ENCODE measurements around the gene NHS.

The NHS gene

DNA sequence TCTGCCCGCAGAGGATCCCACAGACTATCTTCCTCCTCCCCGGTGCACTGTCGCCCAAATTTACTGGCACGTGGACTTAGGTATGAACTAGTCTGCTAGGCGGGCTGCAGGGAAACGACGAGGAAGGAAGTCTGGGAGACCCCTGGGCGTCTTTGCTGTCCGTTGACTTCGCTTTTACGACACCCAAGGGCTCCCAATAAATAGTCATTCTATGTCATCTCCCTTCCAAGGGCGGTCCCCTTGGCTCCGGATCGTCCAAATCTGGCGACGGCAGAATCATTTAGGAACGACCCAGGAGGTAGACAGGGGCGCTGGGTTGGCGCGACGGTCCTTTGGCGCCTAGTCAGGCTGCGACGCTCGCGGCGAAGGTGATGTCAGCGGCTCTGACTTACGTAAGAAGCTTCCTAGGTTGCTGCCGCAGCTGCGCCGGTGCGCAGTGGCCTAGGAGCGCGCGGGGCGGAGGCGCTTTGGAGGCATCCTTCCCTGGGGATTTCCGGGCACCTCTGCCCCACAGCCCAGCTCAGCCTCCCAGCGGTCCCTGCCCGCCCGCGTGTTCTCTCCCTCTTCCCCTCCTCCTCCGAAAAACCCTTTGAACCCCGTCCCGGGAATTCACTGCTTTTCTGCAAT, 2.2 kb downstream of the NHS start:
- no peaks in the 10 kb centered on the region for H3K36me3 Mint-ChIP-seq (ENCODE audit: insufficient read depth)
- ATAC-seq (replicated peaks) (no peak), DNase-seq (no peak)
- peaks cover 0 to 2% of the 10 kb centered on the region in 2 donors for H3K9me3 Mint-ChIP-seq
- peaks cover 11 to 19% of the 10 kb centered on the region in 2 donors for H3K27me3 Mint-ChIP-seq
- H3K4me3 Mint-ChIP-seq: no peak overlapping the region
- no peak overlapping the region for H3K27ac Mint-ChIP-seq
- no peaks in the 10 kb centered on the region for H3K4me1 Mint-ChIP-seq (ENCODE audit: low read depth in 2 of 2)

GRCh38 chrX:17377795-17378194, 2.8 kb downstream of the NHS start:
- Mint-ChIP-seq H3K27ac (no peak overlapping the region), H3K4me3 (no peak overlapping the region), H3K27me3 (peaks cover 11 to 19% of the 10 kb centered on the region in 2 donors), H3K4me1 (ENCODE audit: low read depth in 2 of 2) (no peaks in the 10 kb centered on the region), H3K36me3 (ENCODE audit: insufficient read depth) (no peaks in the 10 kb centered on the region), H3K9me3 (peaks cover 2 to 3% of the 10 kb centered on the region in 2 donors)
- DNase-seq: no peak
- ATAC-seq (replicated peaks): no peak

DNA sequence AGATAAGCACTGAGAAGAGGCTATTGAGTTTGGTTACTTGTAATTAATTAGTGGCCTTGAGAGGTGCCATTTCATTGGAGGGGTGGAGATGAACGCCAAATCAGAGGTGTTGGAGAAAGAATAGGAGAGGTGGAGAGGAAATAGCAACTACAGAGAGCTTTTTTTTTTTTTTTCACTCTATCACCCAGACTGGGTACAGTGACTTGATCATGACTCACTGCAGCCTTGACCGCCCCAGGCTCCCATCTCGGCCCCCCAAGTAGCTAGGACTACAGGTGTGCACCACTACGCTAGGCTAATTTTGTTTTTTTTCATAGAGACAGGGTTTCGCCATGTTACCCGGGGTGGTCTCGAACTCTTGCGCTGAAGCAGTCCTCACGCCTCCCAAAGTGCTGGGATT, 5.2 kb downstream of the NHS start:
- DNase-seq (no peak), ATAC-seq (replicated peaks) (no peak)
- Mint-ChIP-seq H3K4me3 (no peak overlapping the region), H3K27me3 (peaks cover 11 to 19% of the 10 kb centered on the region in 2 donors), H3K9me3 (peaks cover 3 to 8% of the 10 kb centered on the region in 2 donors), H3K36me3 (ENCODE audit: insufficient read depth) (no peaks in the 10 kb centered on the region), H3K4me1 (ENCODE audit: low read depth in 2 of 2) (no peaks in the 10 kb centered on the region), H3K27ac (no peak overlapping the region)

GRCh38 chrX:17390419-17390850, 15.4 kb downstream of the NHS start:
- Mint-ChIP-seq H3K27ac (no peak overlapping the region), H3K4me1 (ENCODE audit: low read depth in 2 of 2) (no peaks in the 10 kb centered on the region), H3K9me3 (no peaks in the 10 kb centered on the region), H3K27me3 (peaks cover 0 to 6% of the 10 kb centered on the region in 2 donors), H3K36me3 (ENCODE audit: insufficient read depth) (no peaks in the 10 kb centered on the region), H3K4me3 (no peak overlapping the region)
- DNase-seq: no peak
- no peak for ATAC-seq (replicated peaks)

DNA sequence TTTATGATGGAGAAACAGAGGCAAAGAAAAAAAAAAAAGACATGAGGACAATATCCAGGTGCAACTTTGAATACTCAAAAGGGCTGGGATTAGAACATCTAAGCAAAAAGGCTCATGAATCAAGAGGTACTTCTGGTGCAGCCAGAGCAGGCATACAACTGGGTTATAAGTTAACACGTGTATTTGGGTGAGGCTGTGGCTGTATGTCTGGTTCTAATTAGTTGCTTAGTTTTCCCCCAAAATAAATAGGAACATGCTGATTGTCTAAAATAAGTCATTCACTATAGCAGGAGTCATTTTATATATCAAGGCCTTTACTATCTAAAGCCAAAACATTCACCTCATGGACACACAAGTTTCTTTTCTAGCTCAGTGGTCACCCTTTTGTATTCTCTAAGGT, 20.2 kb downstream of the NHS start:
- H3K27me3 Mint-ChIP-seq: no peaks in the 10 kb centered on the region
- H3K36me3 Mint-ChIP-seq (ENCODE audit: insufficient read depth): no peaks in the 10 kb centered on the region
- no peak overlapping the region for H3K4me3 Mint-ChIP-seq
- no peak overlapping the region for H3K27ac Mint-ChIP-seq
- no peak for DNase-seq
- no peaks in the 10 kb centered on the region for H3K4me1 Mint-ChIP-seq (ENCODE audit: low read depth in 2 of 2)
- ATAC-seq (replicated peaks): no peak
- no peaks in the 10 kb centered on the region for H3K9me3 Mint-ChIP-seq

- no peak for DNase-seq
- no peaks in the 10 kb centered on the region for H3K9me3 Mint-ChIP-seq
- H3K4me3 Mint-ChIP-seq: no peak overlapping the region
- H3K4me1 Mint-ChIP-seq (ENCODE audit: low read depth in 2 of 2): no peaks in the 10 kb centered on the region
- no peak overlapping the region for H3K27ac Mint-ChIP-seq
- no peaks in the 10 kb centered on the region for H3K36me3 Mint-ChIP-seq (ENCODE audit: insufficient read depth)
- ATAC-seq (replicated peaks): no peak
- no peaks in the 10 kb centered on the region for H3K27me3 Mint-ChIP-seq
Measured at GRCh38 chrX:17397074-17397473, 22.1 kb downstream of the NHS start.

GRCh38 chrX:17403189-17403691, 28.2 kb downstream of the NHS start:
- Mint-ChIP-seq H3K36me3 (ENCODE audit: insufficient read depth) (no peaks in the 10 kb centered on the region), H3K4me3 (no peak overlapping the region), H3K27me3 (no peaks in the 10 kb centered on the region), H3K4me1 (ENCODE audit: low read depth in 2 of 2) (no peaks in the 10 kb centered on the region), H3K9me3 (no peaks in the 10 kb centered on the region), H3K27ac (no peak overlapping the region)
- DNase-seq: no peak
- no peak for ATAC-seq (replicated peaks)

DNA sequence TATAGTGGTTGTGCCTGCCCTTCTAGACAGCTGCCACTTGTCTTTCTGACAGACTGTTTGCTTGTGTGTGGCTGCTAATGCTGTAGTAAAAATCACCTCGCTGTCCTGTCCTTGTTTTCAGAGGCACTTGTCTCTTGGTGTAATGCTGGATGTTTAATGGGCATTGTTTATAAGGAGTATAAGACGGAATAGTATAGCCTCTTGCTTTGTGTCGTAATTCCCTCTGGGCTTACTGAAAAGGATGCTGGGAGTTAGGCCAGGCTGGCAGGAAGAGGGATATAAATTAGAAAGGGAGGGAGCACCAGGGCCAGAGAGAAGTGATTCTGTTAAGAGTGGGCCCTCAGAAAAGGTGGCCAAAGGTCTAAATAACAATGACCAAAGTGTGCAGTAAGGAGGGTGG, 29.0 kb downstream of the NHS start:
- H3K4me3 Mint-ChIP-seq: no peak overlapping the region
- no peaks in the 10 kb centered on the region for H3K4me1 Mint-ChIP-seq (ENCODE audit: low read depth in 2 of 2)
- no peaks in the 10 kb centered on the region for H3K36me3 Mint-ChIP-seq (ENCODE audit: insufficient read depth)
- no peaks in the 10 kb centered on the region for H3K9me3 Mint-ChIP-seq
- H3K27ac Mint-ChIP-seq: no peak overlapping the region
- no peak for DNase-seq
- H3K27me3 Mint-ChIP-seq: no peaks in the 10 kb centered on the region
- ATAC-seq (replicated peaks): no peak

- DNase-seq: no peak
- no peaks in the 10 kb centered on the region for H3K9me3 Mint-ChIP-seq
- no peaks in the 10 kb centered on the region for H3K36me3 Mint-ChIP-seq (ENCODE audit: insufficient read depth)
- no peak for ATAC-seq (replicated peaks)
- H3K4me1 Mint-ChIP-seq (ENCODE audit: low read depth in 2 of 2): no peaks in the 10 kb centered on the region
- H3K27ac Mint-ChIP-seq: no peak overlapping the region
- no peak overlapping the region for H3K4me3 Mint-ChIP-seq
- H3K27me3 Mint-ChIP-seq: no peaks in the 10 kb centered on the region
Measured at GRCh38 chrX:17405225-17405969, 30.4 kb downstream of the NHS start.

GRCh38 chrX:17409566-17410290, 34.7 kb downstream of the NHS start:
- no peak overlapping the region for H3K27ac Mint-ChIP-seq

GRCh38 chrX:17410651-17411050, 35.7 kb downstream of the NHS start:
- no peaks in the 10 kb centered on the region for H3K4me1 Mint-ChIP-seq (ENCODE audit: low read depth in 2 of 2)
- H3K27ac Mint-ChIP-seq: no peak overlapping the region
- H3K27me3 Mint-ChIP-seq: peaks cover 0 to 9% of the 10 kb centered on the region in 2 donors
- H3K9me3 Mint-ChIP-seq: no peaks in the 10 kb centered on the region
- DNase-seq (no peak), ATAC-seq (replicated peaks) (no peak)
- H3K4me3 Mint-ChIP-seq: no peak overlapping the region
- H3K36me3 Mint-ChIP-seq (ENCODE audit: insufficient read depth): no peaks in the 10 kb centered on the region

More at GRCh38 chrX:17409566-17410290, 34.7 kb downstream of the NHS start:
- Mint-ChIP-seq H3K27me3 (peaks cover 0 to 5% of the 10 kb centered on the region in 2 donors), H3K4me1 (ENCODE audit: low read depth in 2 of 2) (no peaks in the 10 kb centered on the region), H3K4me3 (no peak overlapping the region), H3K9me3 (no peaks in the 10 kb centered on the region), H3K36me3 (ENCODE audit: insufficient read depth) (no peaks in the 10 kb centered on the region)
- no peak for DNase-seq
- no peak for ATAC-seq (replicated peaks)

DNA sequence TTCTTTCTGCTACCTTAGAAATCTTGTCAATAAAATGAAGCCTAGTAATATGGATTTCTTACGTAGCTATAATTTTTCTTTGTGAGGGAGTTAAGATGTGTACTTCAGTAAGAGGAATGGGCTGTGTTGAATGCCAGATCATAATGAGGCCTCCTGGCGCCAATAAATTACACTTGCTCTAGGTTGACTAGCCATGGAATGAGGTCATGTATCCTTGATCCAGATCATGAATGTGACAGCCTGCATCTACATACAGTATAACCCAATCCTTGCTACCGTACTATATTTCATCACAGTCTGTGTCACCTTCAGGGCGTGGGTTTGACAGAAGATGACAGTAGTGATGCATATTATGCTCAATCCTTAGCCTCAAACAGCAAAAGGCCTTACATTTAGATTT, 36.2 kb downstream of the NHS start:
- ATAC-seq (replicated peaks) (no peak), DNase-seq (no peak)
- Mint-ChIP-seq H3K36me3 (ENCODE audit: insufficient read depth) (no peaks in the 10 kb centered on the region), H3K4me3 (no peak overlapping the region), H3K4me1 (ENCODE audit: low read depth in 2 of 2) (no peaks in the 10 kb centered on the region), H3K27me3 (peaks cover 0 to 9% of the 10 kb centered on the region in 2 donors), H3K27ac (no peak overlapping the region), H3K9me3 (no peaks in the 10 kb centered on the region)

GRCh38 chrX:17412692-17413091, 37.7 kb downstream of the NHS start:
- DNase-seq (no peak), ATAC-seq (replicated peaks) (no peak)
- H3K27ac Mint-ChIP-seq: no peak overlapping the region
- no peaks in the 10 kb centered on the region for H3K36me3 Mint-ChIP-seq (ENCODE audit: insufficient read depth)
- H3K4me1 Mint-ChIP-seq (ENCODE audit: low read depth in 2 of 2): no peaks in the 10 kb centered on the region
- no peak overlapping the region for H3K4me3 Mint-ChIP-seq
- no peaks in the 10 kb centered on the region for H3K9me3 Mint-ChIP-seq
- H3K27me3 Mint-ChIP-seq: peaks cover 0 to 9% of the 10 kb centered on the region in 2 donors

Data from effector memory CD8-positive, alpha-beta T cell (primary cell).